Measurements from ENCODE around the gene IDUA. TPM values are rescaled to one million over a fixed set of nuclear protein-coding genes. Genes with fewer than 3 reads are reported as not detected.

IDUA gene
- total RNA-seq, 4 donors from 2014 or later: 40.4 to 114 (median 71.4) TPM

- DNase-seq: peak in 2 of 3 donors; percentile 40
Observed at GRCh38 chr4:955161-955921, 31.5 kb upstream of the IDUA start.

DNA sequence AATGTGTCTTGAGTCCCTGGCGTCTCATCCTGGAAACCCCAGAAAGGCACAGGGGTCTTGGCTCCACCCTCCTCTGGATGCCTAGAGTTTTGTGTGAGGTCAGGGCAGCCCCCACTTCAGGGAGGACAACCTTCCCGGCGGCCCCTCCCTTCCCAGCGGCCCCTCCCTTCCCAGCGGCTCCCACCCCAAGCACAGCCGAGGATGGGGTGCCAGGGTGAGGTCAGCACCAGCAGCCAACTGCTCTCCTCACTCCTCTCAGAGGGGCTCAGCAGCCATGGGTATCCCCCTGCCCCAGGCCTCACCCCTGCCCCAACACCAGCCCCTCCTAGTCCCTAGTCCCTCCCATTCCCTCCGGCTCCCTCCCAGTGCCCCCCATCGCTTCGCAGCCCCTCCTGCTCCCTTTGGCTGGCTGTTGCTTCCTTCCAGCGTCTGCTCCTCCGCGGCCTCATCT lies 30.9 kb upstream of the IDUA start:
- H3K36me3 ChIP-seq: peaks cover 0 to 48% (median 0%) of the 10 kb centered on the region in 3 donors
- H3K4me1 ChIP-seq: no peaks in the 10 kb centered on the region

More at GRCh38 chr4:955161-955921, 31.5 kb upstream of the IDUA start:
- H3K4me1 ChIP-seq: no peaks in the 10 kb centered on the region
- H3K36me3 ChIP-seq: peaks cover 0 to 42% (median 0%) of the 10 kb centered on the region in 3 donors
- no peak overlapping the region for H3K4me3 ChIP-seq
- no peaks in the 10 kb centered on the region for H3K27me3 ChIP-seq
- TF ChIP-seq, protein P1, sequence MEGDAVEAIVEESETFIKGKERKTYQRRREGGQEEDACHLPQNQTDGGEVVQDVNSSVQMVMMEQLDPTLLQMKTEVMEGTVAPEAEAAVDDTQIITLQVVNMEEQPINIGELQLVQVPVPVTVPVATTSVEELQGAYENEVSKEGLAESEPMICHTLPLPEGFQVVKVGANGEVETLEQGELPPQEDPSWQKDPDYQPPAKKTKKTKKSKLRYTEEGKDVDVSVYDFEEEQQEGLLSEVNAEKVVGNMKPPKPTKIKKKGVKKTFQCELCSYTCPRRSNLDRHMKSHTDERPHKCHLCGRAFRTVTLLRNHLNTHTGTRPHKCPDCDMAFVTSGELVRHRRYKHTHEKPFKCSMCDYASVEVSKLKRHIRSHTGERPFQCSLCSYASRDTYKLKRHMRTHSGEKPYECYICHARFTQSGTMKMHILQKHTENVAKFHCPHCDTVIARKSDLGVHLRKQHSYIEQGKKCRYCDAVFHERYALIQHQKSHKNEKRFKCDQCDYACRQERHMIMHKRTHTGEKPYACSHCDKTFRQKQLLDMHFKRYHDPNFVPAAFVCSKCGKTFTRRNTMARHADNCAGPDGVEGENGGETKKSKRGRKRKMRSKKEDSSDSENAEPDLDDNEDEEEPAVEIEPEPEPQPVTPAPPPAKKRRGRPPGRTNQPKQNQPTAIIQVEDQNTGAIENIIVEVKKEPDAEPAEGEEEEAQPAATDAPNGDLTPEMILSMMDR (IDR thresholded peaks at IDR 0.05): no peak
- TF ChIP-seq POLR2A (IDR thresholded peaks at IDR 0.05): no peak
- no peaks in the 10 kb centered on the region for H3K9me3 ChIP-seq
- no peak overlapping the region for H3K27ac ChIP-seq

GRCh38 chr4:956531-957230 lies 30.2 kb upstream of the IDUA start:
- Histone ChIP-seq H3K36me3 (peaks cover 0 to 55% (median 0%) of the 10 kb centered on the region in 3 donors), H3K27me3 (no peaks in the 10 kb centered on the region), H3K4me1 (no peaks in the 10 kb centered on the region), H3K9me3 (no peaks in the 10 kb centered on the region), H3K27ac (no peak overlapping the region), H3K4me3 (no peak overlapping the region)
- TF ChIP-seq, protein P1 (IDR thresholded peaks at IDR 0.05): no peak
- no peak for TF ChIP-seq POLR2A (IDR thresholded peaks at IDR 0.05)
- peak in 2 of 3 donors; percentile 34 to 42 for DNase-seq

More for the DNA sequence above, 30.9 kb upstream of the IDUA start:
- Histone ChIP-seq H3K4me3 (no peak overlapping the region), H3K27ac (no peak overlapping the region), H3K9me3 (no peaks in the 10 kb centered on the region), H3K27me3 (no peaks in the 10 kb centered on the region)
- TF ChIP-seq, protein P1 (IDR thresholded peaks at IDR 0.05): no peak
- no peak for TF ChIP-seq POLR2A (IDR thresholded peaks at IDR 0.05)
- DNase-seq: peak in 2 of 3 donors; percentile 34 to 40

DNA sequence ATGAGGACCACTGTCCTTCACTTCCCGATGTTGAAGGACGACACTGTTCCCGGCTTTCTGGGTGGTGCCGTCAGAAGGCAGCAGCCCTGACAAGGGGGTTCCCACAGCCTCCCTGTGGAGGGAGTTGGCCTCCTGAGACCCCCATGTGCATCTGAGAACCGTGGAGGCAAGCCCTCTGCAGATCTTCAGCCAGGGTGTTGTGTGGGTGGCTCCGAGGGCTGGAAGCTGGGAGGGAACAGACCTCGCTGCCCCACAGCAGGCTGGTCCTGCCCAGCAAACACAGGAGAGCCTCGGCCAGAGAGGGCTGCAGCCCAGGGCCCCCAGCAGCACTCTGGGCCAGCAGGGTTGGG lies 29.6 kb upstream of the IDUA start:
- no peaks in the 10 kb centered on the region for H3K27me3 ChIP-seq
- H3K9me3 ChIP-seq: no peaks in the 10 kb centered on the region
- H3K36me3 ChIP-seq: peaks cover 0 to 61% (median 0%) of the 10 kb centered on the region in 3 donors
- DNase-seq: peak in 1 of 3 donors; percentile 31
- H3K27ac ChIP-seq: no peak overlapping the region
- no peak for TF ChIP-seq POLR2A (IDR thresholded peaks at IDR 0.05)
- no peak overlapping the region for H3K4me3 ChIP-seq
- H3K4me1 ChIP-seq: peaks cover 0 to under 1% (median 0%) of the 10 kb centered on the region in 4 donors

DNA sequence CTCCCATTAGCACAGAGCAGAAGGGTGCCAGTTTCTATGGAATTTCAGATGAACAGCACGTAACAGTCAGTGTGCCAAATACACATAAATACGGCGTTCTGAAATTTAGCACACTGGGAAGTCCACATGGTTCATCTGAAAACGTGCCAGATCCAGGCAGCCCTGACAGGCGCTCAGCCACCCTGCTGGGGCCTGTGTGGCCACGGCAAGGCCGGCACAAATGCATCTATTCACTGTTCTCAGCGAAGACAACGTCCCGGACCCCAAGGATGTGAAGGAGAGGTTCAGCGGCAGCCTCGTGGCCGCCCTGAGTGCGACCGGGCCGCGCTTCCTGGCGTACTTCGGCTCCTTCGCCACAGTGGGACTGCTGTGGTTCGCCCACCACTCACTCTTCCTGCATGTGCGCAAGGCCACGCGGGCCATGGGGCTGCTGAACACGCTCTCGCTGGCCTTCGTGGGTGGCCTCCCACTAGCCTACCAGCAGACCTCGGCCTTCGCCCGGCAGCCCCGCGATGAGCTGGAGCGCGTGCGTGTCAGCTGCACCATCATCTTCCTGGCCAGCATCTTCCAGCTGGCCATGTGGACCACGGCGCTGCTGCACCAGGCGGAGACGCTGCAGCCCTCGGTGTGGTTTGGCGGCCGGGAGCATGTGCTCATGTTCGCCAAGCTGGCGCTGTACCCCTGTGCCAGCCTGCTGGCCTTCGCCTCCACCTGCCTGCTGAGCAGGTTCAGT lies 29.1 kb upstream of the IDUA start:
- Histone ChIP-seq H3K4me3 (no peak overlapping the region), H3K4me1 (peaks cover 0 to 5% (median 0%) of the 10 kb centered on the region in 4 donors), H3K36me3 (peaks cover 0 to 66% (median 0%) of the 10 kb centered on the region in 3 donors), H3K27ac (no peak overlapping the region), H3K9me3 (no peaks in the 10 kb centered on the region), H3K27me3 (no peaks in the 10 kb centered on the region)
- peak in 1 of 3 donors; percentile 50 for DNase-seq
- no peak for TF ChIP-seq POLR2A (IDR thresholded peaks at IDR 0.05)
- TF ChIP-seq, protein P1 (IDR thresholded peaks at IDR 0.05): no peak

Measured in Peyer's patch (tissue), 4 donors.